ENCODE data around the gene FMC1. TPM values are rescaled to one million over a fixed set of nuclear protein-coding genes. Genes with fewer than 3 reads are reported as not detected.

Gene FMC1
- total and polyA plus RNA-seq, 2 donors (not counting 1 experiment from before 2014, with no cell fraction given): 10.1 to 23.0 TPM

DNA sequence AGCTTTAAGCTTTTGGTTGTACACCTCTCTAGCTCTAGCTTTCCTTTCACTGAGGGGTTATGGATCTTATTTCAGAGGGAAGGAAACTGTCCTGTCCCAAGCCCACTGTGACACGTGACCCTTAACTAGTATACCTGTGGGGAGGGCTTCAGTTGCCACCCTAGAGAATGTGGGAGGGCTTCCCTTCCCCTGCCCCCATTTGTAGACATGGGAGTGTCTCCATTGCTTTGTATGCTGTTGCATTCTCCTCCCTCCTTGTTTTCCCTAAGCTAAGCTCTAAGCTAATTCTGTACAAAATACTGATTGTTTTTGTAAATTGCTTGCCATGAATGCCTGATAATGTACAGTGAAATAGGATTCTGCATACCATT is 29.8 kb downstream of the FMC1 start:
- no peak overlapping the region for H3K27ac ChIP-seq (ENCODE audit: insufficient read depth, low read length)
- H3K4me3 ChIP-seq (replicated peaks in 1 of 4; ENCODE audit: control extremely low read depth in 1 of 4, insufficient read depth in 1 of 4, low read depth in 3 of 4, low read length in 4 of 4): no peak overlapping the region
- peaks cover 95% of the 10 kb centered on the region for H3K79me2 ChIP-seq (ENCODE audit: control insufficient read depth, insufficient read depth, low read length)
- H3K36me3 ChIP-seq (ENCODE audit: control insufficient read depth, insufficient read depth, low read length): no peaks in the 10 kb centered on the region
- no peak for DNase-seq (ENCODE audit: low read depth in 2 of 2)
- TF ChIP-seq EZH2 (IDR thresholded peaks at IDR 0.05; ENCODE audit: low read length, missing control alignments): no peak
- TF ChIP-seq, protein P1, sequence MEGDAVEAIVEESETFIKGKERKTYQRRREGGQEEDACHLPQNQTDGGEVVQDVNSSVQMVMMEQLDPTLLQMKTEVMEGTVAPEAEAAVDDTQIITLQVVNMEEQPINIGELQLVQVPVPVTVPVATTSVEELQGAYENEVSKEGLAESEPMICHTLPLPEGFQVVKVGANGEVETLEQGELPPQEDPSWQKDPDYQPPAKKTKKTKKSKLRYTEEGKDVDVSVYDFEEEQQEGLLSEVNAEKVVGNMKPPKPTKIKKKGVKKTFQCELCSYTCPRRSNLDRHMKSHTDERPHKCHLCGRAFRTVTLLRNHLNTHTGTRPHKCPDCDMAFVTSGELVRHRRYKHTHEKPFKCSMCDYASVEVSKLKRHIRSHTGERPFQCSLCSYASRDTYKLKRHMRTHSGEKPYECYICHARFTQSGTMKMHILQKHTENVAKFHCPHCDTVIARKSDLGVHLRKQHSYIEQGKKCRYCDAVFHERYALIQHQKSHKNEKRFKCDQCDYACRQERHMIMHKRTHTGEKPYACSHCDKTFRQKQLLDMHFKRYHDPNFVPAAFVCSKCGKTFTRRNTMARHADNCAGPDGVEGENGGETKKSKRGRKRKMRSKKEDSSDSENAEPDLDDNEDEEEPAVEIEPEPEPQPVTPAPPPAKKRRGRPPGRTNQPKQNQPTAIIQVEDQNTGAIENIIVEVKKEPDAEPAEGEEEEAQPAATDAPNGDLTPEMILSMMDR (conservative IDR thresholded peaks at IDR 0.05 in 1 of 2, IDR thresholded peaks at IDR 0.05 in 1 of 2; ENCODE audit: low read depth in 1 of 2, low read length in 2 of 2): no peak
- H4K20me1 ChIP-seq (ENCODE audit: control insufficient read depth, extremely low read depth, insufficient read depth, low read length): peaks cover 2% of the 10 kb centered on the region
- no peak overlapping the region for H3K9ac ChIP-seq (ENCODE audit: insufficient read depth, low read length)
- no peaks in the 10 kb centered on the region for H3K4me1 ChIP-seq (ENCODE audit: control insufficient read depth, extremely low read depth, insufficient read depth, low read length)
- H2AFZ ChIP-seq (ENCODE audit: low read length): no peak overlapping the region
- H3K9me3 ChIP-seq (ENCODE audit: control insufficient read depth, insufficient read depth, low read depth, low read length): no peaks in the 10 kb centered on the region
- no peaks in the 10 kb centered on the region for H3K27me3 ChIP-seq (ENCODE audit: control insufficient read depth, insufficient read depth, low read length)
- H3K4me2 ChIP-seq (ENCODE audit: extremely low read depth, insufficient read depth, low read length): no peak overlapping the region

DNA sequence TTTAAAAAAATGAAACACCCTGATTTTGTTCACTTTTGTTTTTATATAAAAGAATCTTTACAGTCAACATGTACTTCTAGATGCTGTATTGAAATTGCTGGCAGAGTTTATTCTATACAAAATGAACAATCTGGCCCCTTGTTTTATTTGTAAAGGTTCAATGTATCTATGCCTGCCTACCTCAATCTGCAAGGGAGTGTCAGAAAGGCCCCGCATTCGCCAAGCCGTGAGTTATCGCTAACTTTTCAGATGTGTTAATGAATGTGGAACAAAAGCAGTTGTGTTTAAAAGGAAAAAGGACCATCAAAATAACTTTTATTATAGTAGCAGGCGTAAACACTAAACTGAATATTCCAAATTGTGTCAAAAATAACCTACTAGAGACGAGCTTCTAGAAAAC is 33.1 kb downstream of the FMC1 start:
- Histone ChIP-seq H4K20me1 (ENCODE audit: control insufficient read depth, extremely low read depth, insufficient read depth, low read length) (peaks cover 2% of the 10 kb centered on the region), H3K36me3 (ENCODE audit: control insufficient read depth, insufficient read depth, low read length) (no peaks in the 10 kb centered on the region)
- no peak for TF ChIP-seq EZH2 (IDR thresholded peaks at IDR 0.05; ENCODE audit: low read length, missing control alignments)
- TF ChIP-seq, protein P1 (conservative IDR thresholded peaks at IDR 0.05 in 1 of 2, IDR thresholded peaks at IDR 0.05 in 1 of 2; ENCODE audit: low read depth in 1 of 2, low read length in 2 of 2): no peak

GRCh38 chr7:139382439-139382838 is 41.3 kb downstream of the FMC1 start:
- no peaks in the 10 kb centered on the region for H4K20me1 ChIP-seq (ENCODE audit: control insufficient read depth, extremely low read depth, insufficient read depth, low read length)
- no peak overlapping the region for H3K27ac ChIP-seq (ENCODE audit: insufficient read depth, low read length)
- H3K4me1 ChIP-seq (ENCODE audit: control insufficient read depth, extremely low read depth, insufficient read depth, low read length): no peaks in the 10 kb centered on the region
- H3K9me3 ChIP-seq (ENCODE audit: control insufficient read depth, insufficient read depth, low read depth, low read length): no peaks in the 10 kb centered on the region
- H3K36me3 ChIP-seq (ENCODE audit: control insufficient read depth, insufficient read depth, low read length): no peaks in the 10 kb centered on the region
- no peak for TF ChIP-seq EZH2 (IDR thresholded peaks at IDR 0.05; ENCODE audit: low read length, missing control alignments)
- TF ChIP-seq, protein P1 (conservative IDR thresholded peaks at IDR 0.05 in 1 of 2, IDR thresholded peaks at IDR 0.05 in 1 of 2; ENCODE audit: low read depth in 1 of 2, low read length in 2 of 2): no peak
- peaks cover 21% of the 10 kb centered on the region for H3K79me2 ChIP-seq (ENCODE audit: control insufficient read depth, insufficient read depth, low read length)
- no peak for DNase-seq (ENCODE audit: low read depth in 2 of 2)
- H3K9ac ChIP-seq (ENCODE audit: insufficient read depth, low read length): no peak overlapping the region
- no peak overlapping the region for H2AFZ ChIP-seq (ENCODE audit: low read length)
- no peak overlapping the region for H3K4me3 ChIP-seq (replicated peaks in 1 of 4; ENCODE audit: control extremely low read depth in 1 of 4, insufficient read depth in 1 of 4, low read depth in 3 of 4, low read length in 4 of 4)
- no peak overlapping the region for H3K4me2 ChIP-seq (ENCODE audit: extremely low read depth, insufficient read depth, low read length)
- H3K27me3 ChIP-seq (ENCODE audit: control insufficient read depth, insufficient read depth, low read length): no peaks in the 10 kb centered on the region

More for the DNA sequence above, 33.1 kb downstream of the FMC1 start:
- H3K9me3 ChIP-seq (ENCODE audit: control insufficient read depth, insufficient read depth, low read depth, low read length): no peaks in the 10 kb centered on the region
- H3K4me1 ChIP-seq (ENCODE audit: control insufficient read depth, extremely low read depth, insufficient read depth, low read length): no peaks in the 10 kb centered on the region
- no peak overlapping the region for H3K4me2 ChIP-seq (ENCODE audit: extremely low read depth, insufficient read depth, low read length)
- no peaks in the 10 kb centered on the region for H3K27me3 ChIP-seq (ENCODE audit: control insufficient read depth, insufficient read depth, low read length)
- H3K9ac ChIP-seq (ENCODE audit: insufficient read depth, low read length): no peak overlapping the region
- no peak for DNase-seq (ENCODE audit: low read depth in 2 of 2)
- H3K4me3 ChIP-seq (replicated peaks in 1 of 4; ENCODE audit: control extremely low read depth in 1 of 4, insufficient read depth in 1 of 4, low read depth in 3 of 4, low read length in 4 of 4): no peak overlapping the region
- peaks cover 69% of the 10 kb centered on the region for H3K79me2 ChIP-seq (ENCODE audit: control insufficient read depth, insufficient read depth, low read length)
- H2AFZ ChIP-seq (ENCODE audit: low read length): no peak overlapping the region
- H3K27ac ChIP-seq (ENCODE audit: insufficient read depth, low read length): no peak overlapping the region

Measured in fibroblast of lung (primary cell).